Activated CD4-positive, CD25-positive, alpha-beta regulatory T cell treated with anti-CD3 and anti-CD28 coated beads, Interleukin-2, amount 50 U/mL, for 24 hours (primary cell): ENCODE results near the gene CBR3.

Source experiments
- ATAC-seq, 2 donors: fragments of 150-1000 bp; cut with Tn5 transposase; one replicate each; pipeline ENCODE4 v1.10.0; 2021; ENCODE audit warnings: mild to moderate bottlenecking in 1 of 2, moderate library complexity in 1 of 2

CBR3 gene

DNA sequence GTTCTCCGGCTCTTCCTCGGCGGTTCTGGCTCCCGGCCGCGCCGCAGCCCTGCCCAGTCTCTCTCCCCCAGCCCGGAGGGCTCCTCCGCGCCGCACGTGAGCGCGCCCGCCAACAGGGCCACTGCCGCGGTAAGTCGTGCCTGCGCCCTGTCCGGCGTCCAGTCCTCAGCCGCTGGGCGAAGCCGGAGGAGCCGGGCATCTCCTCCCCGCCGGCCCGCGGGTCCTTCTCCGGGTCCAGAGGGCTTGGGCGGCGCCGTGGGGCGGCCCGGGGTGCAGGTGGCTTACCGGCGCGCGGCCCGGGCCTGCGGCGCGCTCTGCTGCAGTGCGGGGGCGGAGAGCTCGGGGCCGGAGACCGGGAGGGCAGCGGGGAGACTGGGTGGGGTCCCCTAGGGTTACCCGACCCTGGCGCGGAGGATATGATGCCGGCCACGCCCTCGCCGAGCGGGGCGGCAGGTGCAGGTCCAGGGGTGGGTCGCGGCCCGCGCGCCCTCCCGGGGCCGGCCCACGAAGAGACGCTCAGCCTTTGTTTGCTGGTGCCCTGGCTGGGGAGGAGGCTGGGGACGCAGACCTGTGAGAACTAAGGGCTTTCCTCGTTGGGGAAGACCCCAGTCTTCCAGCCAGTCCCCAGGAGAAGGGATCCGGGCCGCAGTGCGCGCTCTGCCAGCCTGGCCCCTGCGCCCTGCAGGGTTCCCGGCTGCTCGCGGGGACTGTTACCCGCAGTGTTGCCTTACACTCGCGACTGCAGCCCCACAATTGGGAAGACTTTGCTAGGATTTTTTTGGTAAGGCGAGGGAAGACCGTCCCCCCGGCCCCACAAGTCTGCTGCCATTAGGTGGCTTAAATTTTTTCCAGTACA lies 22.2 kb downstream of the CBR3 start, which contains the start of gene DOP1B:
TSS of gene DOP1B (plus strand) at position 10 of the 856 bp plus-strand sequence. CDS start 7,910 bp downstream, outside the sequence.
- ATAC-seq: peak; percentile 2 to 7

DNA sequence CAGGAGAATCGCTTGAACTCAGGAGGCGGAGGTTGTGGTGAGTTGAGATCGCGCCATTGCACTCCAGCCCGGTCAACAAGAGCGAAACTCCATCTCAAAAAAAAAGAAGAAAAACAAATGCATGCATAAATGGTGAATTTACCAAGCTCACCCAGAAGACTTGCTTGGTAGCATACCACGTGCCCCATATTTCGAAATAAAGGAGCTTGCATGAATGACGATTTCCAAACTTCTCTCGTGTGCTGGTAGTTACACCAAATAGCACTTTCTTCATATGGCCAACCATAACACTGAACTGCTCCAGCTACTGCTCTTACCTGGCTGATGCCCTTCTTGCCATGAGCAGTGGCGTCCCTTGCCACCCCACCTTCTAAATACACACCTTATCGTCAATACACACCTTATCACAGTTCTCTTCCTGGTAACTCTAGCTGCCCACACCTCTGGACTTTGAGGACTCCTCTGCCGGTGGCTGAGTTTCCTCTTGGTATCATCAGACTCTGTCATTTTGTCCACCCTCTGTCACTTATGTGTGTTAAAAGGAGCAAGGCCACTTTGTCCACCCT lies 24.6 kb downstream of the CBR3 start:
- ATAC-seq: no peak

DNA sequence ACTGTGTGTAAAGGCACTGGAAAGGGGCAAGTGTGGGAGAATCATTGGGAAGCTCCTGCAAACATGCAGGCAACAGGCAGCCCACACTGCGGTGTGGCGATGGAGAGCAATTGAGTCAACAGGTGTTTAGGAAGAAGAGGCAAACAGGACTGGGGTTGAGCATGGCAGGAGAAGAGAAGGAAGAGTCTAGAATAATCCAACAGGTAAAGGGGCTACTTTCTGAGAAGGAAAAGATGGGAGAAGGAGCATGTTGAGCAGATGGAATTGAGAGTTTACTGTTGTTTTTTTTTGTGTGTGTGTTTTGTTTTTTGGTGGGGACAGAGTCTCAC lies 25.9 kb downstream of the CBR3 start:
- ATAC-seq: no peak

- ATAC-seq: no peak
Measured at GRCh38 chr21:36162631-36163030, 27.8 kb downstream of the CBR3 start.

DNA sequence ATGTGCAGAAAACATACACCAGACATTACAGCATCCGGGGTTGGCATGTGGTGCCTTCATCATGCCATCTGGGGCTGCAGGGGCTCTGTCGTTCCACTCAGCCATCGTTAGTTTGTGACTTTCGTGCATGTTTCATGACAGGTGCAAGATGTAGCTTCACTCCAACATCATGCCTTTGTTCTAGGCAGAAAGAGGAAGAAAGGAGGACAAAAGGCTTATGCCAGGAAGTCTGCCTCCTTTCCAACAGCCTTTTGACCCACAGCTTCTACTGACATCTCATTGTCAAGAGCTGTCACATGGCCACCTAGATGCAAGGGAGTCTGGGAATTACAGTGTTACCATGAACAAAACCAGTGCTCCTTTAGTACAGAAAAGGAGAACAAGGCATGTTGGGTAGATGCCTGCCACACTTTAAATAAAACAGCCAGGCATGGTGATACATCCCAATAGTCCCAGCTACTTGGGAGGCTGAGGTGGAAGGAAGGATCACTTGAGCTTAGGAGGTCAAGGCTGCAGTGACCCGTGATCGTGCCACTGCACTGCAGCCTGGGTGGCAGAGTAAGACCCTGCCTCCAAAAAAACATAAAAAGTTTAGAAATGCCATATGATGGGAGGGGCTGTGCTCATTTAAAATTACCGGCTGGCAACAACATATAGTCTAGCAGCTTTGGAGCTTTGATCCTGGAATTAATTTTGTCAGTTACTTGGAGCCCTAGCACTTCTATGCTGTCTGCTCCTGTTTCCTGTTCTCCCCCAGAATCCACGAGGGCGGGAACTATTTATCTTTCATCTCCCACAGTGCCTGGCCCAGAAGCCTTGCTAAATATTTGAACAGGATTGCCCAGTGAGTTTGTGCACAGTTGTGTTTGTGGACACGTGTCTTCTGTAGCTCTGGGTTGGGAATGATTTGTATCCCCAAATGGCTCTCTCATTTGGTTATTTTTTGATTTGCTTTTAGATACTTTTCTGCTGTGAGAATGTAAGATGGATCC lies 29.2 kb downstream of the CBR3 start:
- ATAC-seq: no peak

- no peak for ATAC-seq
Measured at GRCh38 chr21:36165356-36165755, 30.5 kb downstream of the CBR3 start.

DNA sequence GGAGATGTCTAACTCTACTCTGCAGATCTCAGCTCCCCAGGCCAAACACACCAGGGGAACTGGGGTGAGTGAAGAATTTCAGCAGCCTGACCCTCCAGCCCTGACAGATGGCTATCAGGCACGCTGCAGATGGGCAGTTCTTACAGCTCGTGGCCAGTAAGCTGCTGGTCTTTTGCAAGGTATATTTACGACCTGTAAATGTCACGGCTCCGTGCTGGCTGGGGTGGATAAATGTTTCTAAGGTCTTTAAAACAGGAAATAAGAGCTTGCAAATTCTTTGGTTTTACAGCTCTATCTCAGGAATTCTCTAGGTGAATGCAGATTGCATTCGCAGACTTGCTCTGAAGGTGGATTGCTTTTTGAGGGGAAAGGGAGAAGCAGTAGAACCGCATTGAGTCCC lies 31.8 kb downstream of the CBR3 start:
- ATAC-seq: no peak

- no peak for ATAC-seq
Measured at GRCh38 chr21:36167541-36167940, 32.7 kb downstream of the CBR3 start.

DNA sequence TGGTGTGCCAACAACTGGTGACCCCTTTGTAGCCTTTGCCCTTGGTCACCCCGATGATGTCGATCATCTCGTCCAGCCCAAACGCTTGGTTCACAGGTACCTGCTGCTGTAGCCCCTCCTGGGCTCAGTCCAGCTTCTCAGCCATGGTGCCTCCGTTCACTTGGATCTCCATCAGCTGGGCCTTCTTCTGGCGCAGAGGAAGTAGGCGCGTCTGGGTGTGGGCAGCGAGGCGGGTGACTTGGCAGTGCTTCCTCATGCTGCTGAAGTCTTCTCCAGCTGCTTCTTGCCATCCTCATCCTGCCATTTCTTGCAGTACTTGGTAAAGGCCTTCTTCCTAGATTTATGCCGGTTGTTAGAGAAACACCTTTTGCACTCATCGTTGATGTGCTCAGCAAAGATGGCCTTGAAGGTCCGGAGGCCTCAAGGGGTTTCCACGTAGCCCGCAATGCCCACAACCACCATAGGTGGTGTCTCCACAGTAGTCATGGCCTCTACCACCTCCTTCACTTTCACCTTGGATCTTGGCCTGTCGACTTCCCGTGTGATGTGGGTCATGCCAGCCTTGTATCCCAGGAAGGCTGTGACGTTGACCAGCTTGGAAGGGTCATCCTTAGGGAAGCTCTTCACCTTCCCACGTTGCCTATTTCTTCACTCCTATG lies 34.7 kb downstream of the CBR3 start:
- no peak for ATAC-seq

GRCh38 chr21:36170823-36171222 lies 35.9 kb downstream of the CBR3 start:
- no peak for ATAC-seq

DNA sequence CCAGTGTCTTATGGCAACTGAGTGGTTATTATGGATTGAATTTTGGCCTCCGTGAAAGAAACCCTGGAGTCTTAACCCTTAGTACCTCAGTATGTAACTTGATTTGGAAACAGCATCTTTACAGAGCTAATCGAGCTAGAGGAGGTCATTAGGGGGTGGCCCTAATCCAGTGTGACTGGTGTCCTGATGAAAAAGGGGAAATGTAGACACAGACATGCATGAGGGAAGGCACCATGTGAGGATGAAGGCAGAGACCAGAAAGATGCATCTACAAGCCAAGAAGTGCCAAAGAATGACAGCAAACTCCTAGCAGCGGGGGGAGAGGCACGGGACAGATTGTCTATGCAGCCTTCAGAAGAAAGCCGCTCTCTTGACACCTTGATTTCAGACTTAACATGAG lies 36.5 kb downstream of the CBR3 start:
- ATAC-seq: no peak

GRCh38 chr21:36171741-36172331 lies 37.0 kb downstream of the CBR3 start:
- ATAC-seq: no peak

- ATAC-seq: no peak
Measured at GRCh38 chr21:36174780-36175179, 39.9 kb downstream of the CBR3 start.

- ATAC-seq: no peak
Measured at GRCh38 chr21:36175771-36176565, 41.1 kb downstream of the CBR3 start.

DNA sequence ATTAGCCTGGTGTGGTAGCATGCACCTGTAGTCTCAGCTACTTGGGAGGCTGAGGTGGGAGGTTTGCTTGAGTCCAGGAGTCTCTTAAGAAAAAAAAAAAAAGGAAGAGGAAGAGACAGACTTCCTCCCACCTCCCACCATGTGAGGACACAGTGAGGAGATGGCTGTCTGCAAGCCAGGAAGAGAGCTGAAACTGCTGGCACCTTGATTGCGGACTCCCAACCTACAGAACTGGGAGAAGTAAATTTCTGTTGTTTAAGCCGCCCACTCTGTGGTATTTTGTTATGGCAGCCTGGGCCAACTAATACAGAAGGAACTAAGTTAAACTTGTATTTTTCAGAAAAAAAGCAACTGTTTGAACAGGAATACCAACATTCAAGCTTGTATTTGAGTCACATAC lies 43.5 kb downstream of the CBR3 start:
- ATAC-seq: no peak

- no peak for ATAC-seq
Measured at GRCh38 chr21:36179145-36179544, 44.3 kb downstream of the CBR3 start.

DNA sequence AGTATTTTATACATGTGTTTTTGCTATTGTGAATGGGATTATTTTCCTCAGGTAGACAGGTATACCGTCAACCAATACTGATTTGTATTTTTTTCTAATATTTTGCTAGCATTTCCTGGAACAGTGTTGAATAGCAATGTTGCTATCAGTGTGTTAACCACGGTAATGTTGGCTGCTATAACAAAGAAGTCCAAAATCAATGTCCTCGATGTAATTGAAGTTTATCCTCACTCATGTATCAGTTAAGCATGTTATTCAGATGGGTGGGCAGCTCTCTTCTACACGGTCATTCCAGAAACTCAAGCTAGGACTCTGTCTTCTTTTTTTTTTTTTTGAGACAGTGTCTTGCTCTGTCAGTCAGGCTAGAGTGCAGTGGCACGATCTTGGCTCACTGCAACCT lies 46.1 kb downstream of the CBR3 start:
- ATAC-seq: no peak

- ATAC-seq: no peak
Measured at GRCh38 chr21:36183144-36183795, 48.4 kb downstream of the CBR3 start.

DNA sequence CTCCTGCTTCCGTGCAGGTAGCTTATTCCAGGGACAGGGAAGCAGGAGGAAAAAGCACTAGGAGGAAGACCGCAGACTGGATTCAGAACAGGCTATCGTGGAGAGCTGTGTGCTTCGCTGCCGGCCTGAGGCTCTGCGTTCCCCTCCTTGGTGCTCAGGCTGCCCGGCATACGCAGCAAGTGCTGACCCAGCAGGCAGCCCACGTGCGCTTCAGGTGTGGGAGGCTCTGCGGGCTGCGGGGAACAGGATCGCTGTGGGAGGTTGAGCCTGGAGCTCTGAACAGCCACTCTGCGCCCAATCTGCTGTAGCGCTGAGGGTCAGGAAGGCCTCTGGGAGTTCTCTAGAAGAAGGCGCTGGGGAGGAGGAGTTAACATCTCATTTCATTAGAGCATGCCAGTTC lies 49.7 kb downstream of the CBR3 start:
- no peak for ATAC-seq

GRCh38 chr21:36185523-36185922 lies 50.6 kb downstream of the CBR3 start:
- no peak for ATAC-seq

GRCh38 chr21:36186081-36186480 lies 51.2 kb downstream of the CBR3 start:
- no peak for ATAC-seq
